GM23338 (cell line): ENCODE data around the gene CFP. TPM values are rescaled to one million over a fixed set of nuclear protein-coding genes. Genes with fewer than 3 reads are reported as not detected.

Source experiments
- ATAC-seq: fragments of 200-7000 bp; cut with Tn5 transposase; 3 replicates; pipeline ENCODE4 v1.9.1; 2020
- DNase-seq: peaks from one replicate; pipeline ENCODE4 v3.0.0-alpha.2; 2015; ENCODE audit warnings: low spot score
- H2AFZ ChIP-seq: fragments of 200-600 bp; sonication (generic); 2 replicates; pipeline ENCODE4 v1.8.0; 2016; ENCODE audit warnings: antibody characterized with exemption, mild to moderate bottlenecking, moderate library complexity
- H3F3A ChIP-seq: fragments of 200-600 bp; sonication (generic); replicated peaks from 2 replicates; pipeline ENCODE4 v1.8.0; 2017; ENCODE audit warnings: antibody characterized with exemption, mixed run types, low read depth
- H3K27ac ChIP-seq: fragments of 200-600 bp; sonication (generic); 2 replicates; pipeline ENCODE4 v1.6.1; 2016; ENCODE audit warnings: low read depth
- H3K27me3 ChIP-seq: fragments of 200-600 bp; sonication (generic); 2 replicates; pipeline ENCODE4 v1.8.0; 2016; ENCODE audit warnings: mild to moderate bottlenecking, mixed run types, moderate library complexity; ENCODE audit not compliant: insufficient read depth
- H3K36me3 ChIP-seq: fragments of 200-600 bp; sonication (generic); 2 replicates; pipeline ENCODE4 v1.8.0; 2016; ENCODE audit warnings: mild to moderate bottlenecking; ENCODE audit not compliant: insufficient read depth
- H3K4me1 ChIP-seq: fragments of 200-600 bp; sonication (generic); 2 replicates; pipeline ENCODE4 v1.8.0; 2016; ENCODE audit warnings: mild to moderate bottlenecking, moderate library complexity; ENCODE audit not compliant: insufficient read depth
- H3K4me2 ChIP-seq: fragments of 200-600 bp; sonication (generic); 2 replicates; pipeline ENCODE4 v1.7.1; 2017; ENCODE audit warnings: mixed run types
- H3K4me3 ChIP-seq: fragments of 200-600 bp; sonication (generic); 2 replicates; pipeline ENCODE4 v1.6.1; 2016; ENCODE audit warnings: mixed run types
- H3K79me2 ChIP-seq: fragments of 200-600 bp; sonication (generic); replicated peaks from 2 replicates; pipeline ENCODE4 v1.8.0; 2017; ENCODE audit warnings: mild to moderate bottlenecking; ENCODE audit not compliant: insufficient read depth
- H3K9me2 ChIP-seq: fragments of 200-600 bp; sonication (generic); 2 replicates; pipeline ENCODE4 v1.8.0; 2017; ENCODE audit not compliant: insufficient read depth
- H4K20me1 ChIP-seq: fragments of 200-600 bp; sonication (generic); replicated peaks from 2 replicates; pipeline ENCODE4 v1.8.0; 2017; ENCODE audit warnings: mild to moderate bottlenecking; ENCODE audit not compliant: insufficient read depth
- H3K27ac Mint-ChIP-seq: 2 replicates; pipeline ENCODE4 v1.8.0; 2020; ENCODE audit warnings: inconsistent platforms, mild to moderate bottlenecking, moderate library complexity, mixed read lengths
- H3K27me3 Mint-ChIP-seq: 3 replicates; pipeline ENCODE4 v1.8.0; 2022; ENCODE audit warnings: low read depth, mild to moderate bottlenecking, moderate library complexity, mixed read lengths, inconsistent platforms; ENCODE audit not compliant: insufficient read depth, poor library complexity
- H3K36me3 Mint-ChIP-seq: 3 replicates; pipeline ENCODE4 v1.8.0; 2021; ENCODE audit warnings: low read depth, mild to moderate bottlenecking, inconsistent platforms, moderate library complexity, mixed read lengths
- H3K4me1 Mint-ChIP-seq: 3 replicates; pipeline ENCODE4 v1.8.0; 2020; ENCODE audit warnings: mild to moderate bottlenecking, inconsistent platforms, mixed read lengths
- H3K4me3 Mint-ChIP-seq: 3 replicates; pipeline ENCODE4 v1.8.0; 2021; ENCODE audit warnings: moderate library complexity, mild to moderate bottlenecking, inconsistent platforms, mixed read lengths
- H3K9me3 Mint-ChIP-seq: 3 replicates; pipeline ENCODE4 v1.8.0; 2020; ENCODE audit warnings: moderate library complexity, mild to moderate bottlenecking, inconsistent platforms, mixed read lengths
- CTCF ChIP-seq, 2 experiments: fragments of 200-600 bp in 1 of 2; sonication (generic) in 1 of 2; conservative IDR thresholded peaks; 2 replicates each; pipeline versions ENCODE4 v1.5.1 to v1.6.1; 2016 to 2017; ENCODE audit warnings: antibody characterized with exemption in 2 of 2, low read depth in 2 of 2, mild to moderate bottlenecking in 2 of 2, moderate library complexity in 1 of 2
- EZH2 ChIP-seq: fragments of 200-600 bp; sonication (generic); IDR thresholded peaks from one replicate; pipeline ENCODE4 v1.8.0; 2017; ENCODE audit warnings: antibody characterized with exemption, mild to moderate bottlenecking, low read depth; ENCODE audit not compliant: unreplicated experiment
- EZH2phosphoT487 ChIP-seq: fragments of 200-600 bp; sonication (generic); IDR thresholded peaks from one replicate; pipeline ENCODE4 v1.8.1; 2018; ENCODE audit warnings: antibody characterized with exemption; ENCODE audit not compliant: unreplicated experiment
- JUNB ChIP-seq: IDR thresholded peaks from one replicate; pipeline ENCODE4 v1.6.1; 2016; ENCODE audit warnings: antibody characterized with exemption; ENCODE audit not compliant: unreplicated experiment
- NANOG ChIP-seq: IDR thresholded peaks from 2 replicates; pipeline ENCODE4 v1.6.1; 2016; ENCODE audit warnings: antibody characterized with exemption, borderline replicate concordance
- POLR2AphosphoS5 ChIP-seq: IDR thresholded peaks from 2 replicates; pipeline ENCODE4 v1.6.1; 2016; ENCODE audit warnings: antibody characterized with exemption, low read depth
- REST ChIP-seq: IDR thresholded peaks from one replicate; pipeline ENCODE4 v1.6.1; 2018; ENCODE audit warnings: antibody characterized with exemption; ENCODE audit not compliant: unreplicated experiment
- ZNF114 ChIP-seq: fragments of 250-450 bp; sonication (Bioruptor Pico); IDR thresholded peaks from 2 replicates; pipeline ENCODE4 v1.5.0; 2020; ENCODE audit warnings: mild to moderate bottlenecking, moderate library complexity
- ZNF462 ChIP-seq: fragments of 250-450 bp; sonication (Bioruptor Pico); IDR thresholded peaks from 2 replicates; pipeline ENCODE4 v1.5.0; 2020; ENCODE audit warnings: mild to moderate bottlenecking, moderate library complexity
- polyA plus RNA-seq: library from polyadenylated mRNA; unstranded; fragments of >200 nt; fragmentation: Nextera tagmentation; extraction: Ambion mirVana; gene quantifications from 2 replicates; pipeline ENCODE4 v1.2.1, GENCODE V29; 2016
- total RNA-seq: library from RNA; depleted of rRNA; stranded (reverse); fragments of >200 nt; shearing (Covaris generic); gene quantifications from 2 replicates; pipeline ENCODE4 v1.2.3, GENCODE V29; 2014

Gene CFP
- total and polyA plus RNA-seq, 2 experiments from 2014 or later, result 2.1 to 2.2 TPM

GRCh38 chrX:47574547-47575301, 55.0 kb downstream of the CFP start:
- Mint-ChIP-seq H3K36me3 (peaks cover 33% of the 10 kb centered on the region), H3K27me3 (peaks cover 21% of the 10 kb centered on the region), H3K27ac (no peak overlapping the region), H3K9me3 (no peaks in the 10 kb centered on the region; the same call in 2 of the 3 replicates), H3K4me1 (peaks cover 35% of the 10 kb centered on the region), H3K4me3 (peak overlapping the region; percentile 62)
- H3F3A ChIP-seq, result no peaks in the 10 kb centered on the region
- DNase-seq, result peak; percentile 23
- H3K36me3 ChIP-seq, result no peaks in the 10 kb centered on the region
- H3K4me1 ChIP-seq, result peaks cover 5% of the 10 kb centered on the region; the same call in 1 of the 2 replicates
- H3K4me2 ChIP-seq, result peak overlapping the region; percentile 80
- H2AFZ ChIP-seq, result no peak overlapping the region
- ATAC-seq, result peak; percentile 19
- H4K20me1 ChIP-seq, result no peaks in the 10 kb centered on the region
- TF ChIP-seq CTCF (conservative IDR thresholded peaks at IDR 0.05; ENCODE audit: low read depth in 2 of 2) (no peak), NANOG (no peak), EZH2phosphoT487 (no peak), POLR2AphosphoS5 (no peak), JUNB (no peak), REST (no peak)
- H3K9me2 ChIP-seq, result no peaks in the 10 kb centered on the region
- H3K27ac ChIP-seq, result peak overlapping the region; percentile 93
- H3K79me2 ChIP-seq, result no peaks in the 10 kb centered on the region
- peak overlapping the region; percentile 56 for H3K4me3 ChIP-seq
- no peaks in the 10 kb centered on the region for H3K27me3 ChIP-seq

GRCh38 chrX:47574076-47574546, 55.6 kb downstream of the CFP start:
- DNase-seq, result peak; percentile 48
- H3K36me3 Mint-ChIP-seq, result peaks cover 38% of the 10 kb centered on the region
- H3K4me3 Mint-ChIP-seq, result peak overlapping the region; percentile 62
- no peaks in the 10 kb centered on the region for H3K79me2 ChIP-seq
- no peaks in the 10 kb centered on the region; the same call in 2 of the 3 replicates for H3K9me3 Mint-ChIP-seq
- H3K27ac ChIP-seq, result peak overlapping the region; percentile 93
- peaks cover 21% of the 10 kb centered on the region for H3K27me3 Mint-ChIP-seq
- H3K4me2 ChIP-seq, result peak overlapping the region; percentile 80
- H3K4me1 Mint-ChIP-seq, result peaks cover 35% of the 10 kb centered on the region
- no peak overlapping the region for H2AFZ ChIP-seq
- peak overlapping the region; percentile 56 for H3K4me3 ChIP-seq
- H3K36me3 ChIP-seq, result no peaks in the 10 kb centered on the region
- no peaks in the 10 kb centered on the region for H3F3A ChIP-seq
- H3K4me1 ChIP-seq, result peaks cover 5% of the 10 kb centered on the region; the same call in 1 of the 2 replicates
- H3K27ac Mint-ChIP-seq, result no peak overlapping the region
- ATAC-seq, result peak; percentile 59
- H3K27me3 ChIP-seq, result no peaks in the 10 kb centered on the region
- H4K20me1 ChIP-seq, result no peaks in the 10 kb centered on the region
- H3K9me2 ChIP-seq, result no peaks in the 10 kb centered on the region
- TF ChIP-seq ZNF462 (CRISPR knock-in tag) (no peak), NANOG (no peak), EZH2 (no peak), ZNF114 (CRISPR knock-in tag) (no peak)
